HEK293T (cell line): ENCODE data around the gene GSTM4.
A peak's percentile ranks its signal among the peaks of the same experiment; 100 is the strongest.

Experiments used
- CTCF ChIA-PET: fragments of 350-600 bp; formaldehyde crosslinking; extraction: SDS; loops from one replicate; lab custom pipeline; 2021; ENCODE audit warnings: antibody characterized with exemption, inconsistent platforms; lab: Yijun Ruan, JAX
- POLR2A ChIA-PET: fragments of 350-600 bp; formaldehyde crosslinking; extraction: SDS; loops from one replicate; lab custom pipeline; 2020; ENCODE audit warnings: antibody characterized with exemption, inconsistent platforms; lab: Yijun Ruan, JAX
- DNase-seq: peaks from one replicate; pipeline ENCODE4 v3.0.0; 2012; ENCODE audit warnings: mixed read lengths; ENCODE audit errors: extremely low spot score
- ARNT ChIP-seq: fragments of 450-650 bp; IDR thresholded peaks from 2 replicates; pipeline ENCODE4 v1.6.1; 2017; ENCODE audit warnings: mild to moderate bottlenecking
- BHLHE40 ChIP-seq: fragments of 450-650 bp; IDR thresholded peaks from 2 replicates; pipeline ENCODE4 v1.6.1; 2016; ENCODE audit warnings: mild to moderate bottlenecking, moderate library complexity, borderline replicate concordance
- CTBP1 ChIP-seq: fragments of 450-650 bp; IDR thresholded peaks from 2 replicates; pipeline ENCODE4 v1.6.1; 2016; ENCODE audit warnings: borderline replicate concordance
- ELF4 ChIP-seq: fragments of 450-650 bp; IDR thresholded peaks from 2 replicates; pipeline ENCODE4 v1.6.1; 2017; ENCODE audit warnings: antibody characterized with exemption
- FOXA1 ChIP-seq: fragments of 450-650 bp; IDR thresholded peaks from 2 replicates; pipeline ENCODE4 v1.6.1; 2016; ENCODE audit warnings: mild to moderate bottlenecking
- FOXK2 ChIP-seq: fragments of 450-650 bp; IDR thresholded peaks from 2 replicates; pipeline ENCODE4 v1.6.1; 2016; ENCODE audit warnings: mild to moderate bottlenecking
- FOXM1 ChIP-seq: fragments of 450-650 bp; IDR thresholded peaks from 2 replicates; pipeline ENCODE4 v1.6.1; 2017; ENCODE audit warnings: mild to moderate bottlenecking, borderline replicate concordance
- HDGF ChIP-seq: fragments of 450-650 bp; IDR thresholded peaks from 2 replicates; pipeline ENCODE4 v1.6.1; 2017; ENCODE audit warnings: antibody characterized with exemption, borderline replicate concordance
- L3MBTL2 ChIP-seq: fragments of 450-650 bp; conservative IDR thresholded peaks from 2 replicates; pipeline ENCODE4 v1.6.1; 2016; ENCODE audit warnings: mild to moderate bottlenecking
- LEF1 ChIP-seq: fragments of 450-650 bp; IDR thresholded peaks from 2 replicates; pipeline ENCODE4 v1.6.1; 2017; ENCODE audit warnings: mild to moderate bottlenecking, borderline replicate concordance
- NFRKB ChIP-seq: fragments of 450-650 bp; IDR thresholded peaks from 2 replicates; pipeline ENCODE4 v1.6.1; 2016; ENCODE audit warnings: mild to moderate bottlenecking, moderate library complexity
- PKNOX1 ChIP-seq: fragments of 450-650 bp; IDR thresholded peaks from 2 replicates; pipeline ENCODE4 v1.6.1; 2016
- SP1 ChIP-seq: fragments of 450-650 bp; IDR thresholded peaks from 2 replicates; pipeline ENCODE4 v1.6.1; 2017
- SUZ12 ChIP-seq: fragments of 450-650 bp; IDR thresholded peaks from 2 replicates; pipeline ENCODE4 v1.6.1; 2016; ENCODE audit warnings: mild to moderate bottlenecking
- TARDBP ChIP-seq: fragments of 450-650 bp; IDR thresholded peaks from 2 replicates; pipeline ENCODE4 v1.6.1; 2016
- ZNF384 ChIP-seq: fragments of 450-650 bp; IDR thresholded peaks from 2 replicates; pipeline ENCODE4 v1.6.1; 2016

The GSTM4 gene

GRCh38 chr1:109632671-109633346 lies 23.1 kb upstream of the GSTM4 start:
- ChIA-PET POLR2A (interaction anchor here (6.0 kb wide), 1 partner anchor 84 kb away, joined by 37 read pairs; the partner anchor contains the start of gene GNAI3), CTCF (interaction anchor here (4.1 kb wide), 1 partner anchor 87 kb away, joined by 42 read pairs; no protein-coding TSS in a partner anchor)
- TF ChIP-seq LEF1, result no peak
- no peak for TF ChIP-seq SUZ12
- TF ChIP-seq TARDBP, result no peak
- TF ChIP-seq NFRKB, result no peak
- no peak for TF ChIP-seq FOXM1
- TF ChIP-seq ZNF384, result no peak
- no peak for DNase-seq

DNA sequence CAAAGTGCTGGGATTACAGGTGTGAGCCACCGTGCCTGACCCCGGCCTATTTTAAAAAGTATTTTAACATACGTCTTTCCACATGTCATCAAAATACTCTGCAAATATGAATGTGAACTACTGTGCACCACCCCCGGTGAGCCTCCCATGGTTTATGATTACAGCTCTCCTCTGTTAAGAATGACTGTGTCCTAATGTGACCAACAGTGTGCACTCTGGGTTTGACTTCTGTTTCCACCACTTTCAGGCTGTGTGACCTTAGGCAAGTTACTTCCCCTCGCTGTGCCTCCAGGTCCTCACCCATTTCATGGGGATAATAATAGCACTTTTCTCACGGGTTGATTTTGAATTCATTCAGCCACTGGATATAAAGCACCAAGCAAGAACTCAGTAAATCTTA lies 21.6 kb upstream of the GSTM4 start:
- CTCF ChIA-PET, result interaction anchor here (1.2 kb wide), 1 partner anchor 90 kb away, joined by 3 read pairs; no protein-coding TSS in a partner anchor
- TF ChIP-seq L3MBTL2 (no peak), NFRKB (no peak), FOXA1 (no peak), ELF4 (no peak), FOXM1 (no peak), TARDBP (no peak), ZNF384 (no peak), BHLHE40 (no peak), FOXK2 (no peak), CTBP1 (no peak), LEF1 (no peak), SUZ12 (no peak), PKNOX1 (no peak)
- POLR2A ChIA-PET, result interaction anchor here (1.1 to 6.0 kb wide), 2 partner anchors 85 to 86 kb away, joined by 7 to 37 read pairs; partner anchors contain the start of gene GNAI3
- DNase-seq, result no peak

DNA sequence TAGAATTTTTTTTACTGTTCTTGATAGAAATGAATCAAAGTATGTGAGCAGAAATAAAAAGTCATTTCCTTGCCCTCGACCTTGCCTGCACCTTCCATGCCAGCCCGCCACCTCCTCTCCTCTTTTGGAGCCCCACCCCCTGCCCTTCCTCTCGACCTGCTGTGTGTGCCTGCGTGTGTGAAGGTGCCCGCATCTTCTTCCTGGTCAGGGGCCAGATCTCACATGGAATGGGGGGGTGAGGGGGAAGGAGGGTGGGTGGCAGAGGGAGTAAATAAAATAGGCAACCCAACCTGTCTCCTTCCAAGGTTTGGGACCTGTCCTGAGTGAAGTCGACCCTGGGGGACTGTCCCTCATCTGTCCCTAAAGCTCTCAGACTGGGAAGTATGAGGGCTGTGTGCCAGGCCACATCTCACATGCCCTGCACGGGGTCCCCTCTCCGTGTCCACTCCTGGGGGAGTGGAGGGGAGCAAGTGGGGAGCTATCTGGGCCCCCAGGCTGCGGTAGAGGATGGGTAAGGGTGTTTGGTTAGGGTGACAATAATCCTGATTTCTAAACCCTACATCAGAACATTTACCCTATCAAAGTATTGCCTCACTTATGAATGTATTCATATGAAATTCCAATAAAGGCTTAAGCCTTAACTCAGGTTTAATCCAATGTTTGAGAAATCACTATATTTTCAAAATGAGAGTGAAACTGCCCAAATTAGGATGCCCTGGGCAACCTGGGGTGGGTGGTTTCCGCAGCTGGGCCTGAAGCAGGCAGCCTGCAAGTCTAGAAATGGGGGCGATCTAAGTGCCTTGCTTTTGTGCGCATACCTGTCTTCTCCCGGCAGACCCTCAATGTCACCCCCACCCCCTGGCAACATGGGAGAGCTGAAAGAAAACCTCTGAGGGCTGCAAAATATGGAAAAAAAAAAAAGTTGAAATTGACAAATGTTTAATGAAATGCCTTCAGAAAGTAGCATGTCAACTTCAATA lies 20.8 kb upstream of the GSTM4 start:
- DNase-seq, result no peak
- no peak for TF ChIP-seq FOXK2
- no peak for TF ChIP-seq FOXA1
- no peak for TF ChIP-seq ELF4
- no peak for TF ChIP-seq BHLHE40
- POLR2A ChIA-PET, result interaction anchor here (1.1 kb wide), 1 partner anchor 86 kb away, joined by 7 read pairs; the partner anchor contains the start of gene GNAI3
- CTCF ChIA-PET, result interaction anchor here (1.2 to 6.9 kb wide), 2 partner anchors 91 to 138 kb away, joined by 3 to 118 read pairs; no protein-coding TSS in a partner anchor

DNA sequence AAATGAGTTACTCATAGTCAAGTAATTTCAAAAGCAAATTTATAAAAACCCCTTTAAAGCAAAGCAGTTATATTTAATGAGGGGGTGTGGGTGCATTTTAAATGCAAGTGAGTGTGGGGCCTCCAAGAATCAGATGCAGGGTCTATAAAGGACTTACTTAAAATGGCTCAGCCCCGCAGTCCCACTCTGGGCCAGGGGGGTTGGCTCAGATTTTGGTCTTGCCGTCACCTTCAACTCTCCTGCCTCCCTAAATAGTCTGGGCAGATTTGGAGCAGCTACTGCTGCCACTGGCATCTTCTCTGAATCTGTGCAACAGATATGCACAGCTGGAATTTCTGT lies 20.1 kb upstream of the GSTM4 start:
- TF ChIP-seq SP1, result no peak
- TF ChIP-seq HDGF, result no peak
- TF ChIP-seq ARNT, result no peak
- TF ChIP-seq ZNF384, result no peak
- TF ChIP-seq FOXA1, result no peak
- TF ChIP-seq SUZ12, result no peak
- no peak for TF ChIP-seq FOXK2
- no peak for TF ChIP-seq FOXM1
- TF ChIP-seq LEF1, result no peak
- no peak for TF ChIP-seq CTBP1
- no peak for TF ChIP-seq L3MBTL2
- TF ChIP-seq BHLHE40, result no peak
- no peak for TF ChIP-seq TARDBP
- no peak for TF ChIP-seq ELF4
- TF ChIP-seq NFRKB, result no peak
- no peak for TF ChIP-seq PKNOX1
- ChIA-PET CTCF (interaction anchor here (0.6 to 6.9 kb wide), 4 partner anchors 31 to 153 kb away, joined by 3 to 118 read pairs (median 4); no protein-coding TSS in a partner anchor), POLR2A (interaction anchor here (6.6 kb wide), 1 partner anchor 87 kb away, joined by 79 read pairs; the partner anchor contains the start of gene GNAI3)
- DNase-seq, result no peak

- ChIA-PET POLR2A (interaction anchor here (6.6 kb wide), 1 partner anchor 87 kb away, joined by 79 read pairs; the partner anchor contains the start of gene GNAI3), CTCF (interaction anchor here (0.6 to 6.9 kb wide), 4 partner anchors 31 to 153 kb away, joined by 3 to 118 read pairs (median 4); no protein-coding TSS in a partner anchor)
- DNase-seq, result no peak
- no peak for TF ChIP-seq FOXM1
- peak; percentile 17; the same call in 1 of the 2 replicates for TF ChIP-seq PKNOX1
Measured at GRCh38 chr1:109636201-109636952, 19.5 kb upstream of the GSTM4 start.
